KMS-11 (cell line): ENCODE results near the gene IMMP2L.

Source experiments
- H2AFZ ChIP-seq: fragments of 200-600 bp; sonication (generic); 2 replicates; pipeline ENCODE4 v1.6.1; 2016; ENCODE audit warnings: antibody characterized with exemption, mixed run types, low read depth
- H3K27ac ChIP-seq: fragments of 200-600 bp; sonication (generic); 2 replicates; pipeline ENCODE4 v1.6.1; 2016; ENCODE audit warnings: mild to moderate bottlenecking, mixed run types
- H3K27me3 ChIP-seq: fragments of 200-600 bp; sonication (generic); 2 replicates; pipeline ENCODE4 v1.6.1; 2017; ENCODE audit warnings: mild to moderate bottlenecking, low read depth, mixed run types, moderate library complexity; ENCODE audit not compliant: insufficient read depth
- H3K36me3 ChIP-seq: fragments of 200-600 bp; sonication (generic); 2 replicates; pipeline ENCODE4 v1.6.1; 2017; ENCODE audit warnings: mild to moderate bottlenecking, mixed run types; ENCODE audit not compliant: insufficient read depth
- H3K4me1 ChIP-seq: fragments of 200-600 bp; sonication (generic); 2 replicates; pipeline ENCODE4 v1.6.1; 2016; ENCODE audit warnings: mild to moderate bottlenecking, low read depth, mixed run types; ENCODE audit not compliant: poor library complexity, severe bottlenecking
- H3K4me2 ChIP-seq: fragments of 200-600 bp; sonication (generic); 2 replicates; pipeline ENCODE4 v1.7.0; 2016; ENCODE audit warnings: mild to moderate bottlenecking, mixed run types
- H3K4me3 ChIP-seq: fragments of 200-600 bp; sonication (generic); IDR thresholded peaks from 2 replicates; pipeline ENCODE4 v1.6.1; 2017; ENCODE audit warnings: low read depth, low read length, mixed read lengths; ENCODE audit not compliant: insufficient read depth
- H3K79me2 ChIP-seq: fragments of 200-600 bp; sonication (generic); 2 replicates; pipeline ENCODE4 v1.6.1; 2016; ENCODE audit warnings: low read depth, mixed run types; ENCODE audit not compliant: insufficient read depth
- H3K9ac ChIP-seq: fragments of 200-600 bp; sonication (generic); 2 replicates; pipeline ENCODE4 v1.6.1; 2016; ENCODE audit warnings: mild to moderate bottlenecking, mixed run types
- H4K20me1 ChIP-seq: fragments of 200-600 bp; sonication (generic); 2 replicates; pipeline ENCODE4 v1.6.1; 2016; ENCODE audit warnings: mild to moderate bottlenecking, mixed run types; ENCODE audit not compliant: insufficient read depth
- CTCF ChIP-seq: fragments of 200-600 bp; sonication (generic); conservative IDR thresholded peaks from 2 replicates; pipeline ENCODE4 v1.6.1; 2017; ENCODE audit warnings: low read depth, mild to moderate bottlenecking, antibody characterized with exemption, low read length, moderate library complexity, mixed read lengths

IMMP2L gene

DNA sequence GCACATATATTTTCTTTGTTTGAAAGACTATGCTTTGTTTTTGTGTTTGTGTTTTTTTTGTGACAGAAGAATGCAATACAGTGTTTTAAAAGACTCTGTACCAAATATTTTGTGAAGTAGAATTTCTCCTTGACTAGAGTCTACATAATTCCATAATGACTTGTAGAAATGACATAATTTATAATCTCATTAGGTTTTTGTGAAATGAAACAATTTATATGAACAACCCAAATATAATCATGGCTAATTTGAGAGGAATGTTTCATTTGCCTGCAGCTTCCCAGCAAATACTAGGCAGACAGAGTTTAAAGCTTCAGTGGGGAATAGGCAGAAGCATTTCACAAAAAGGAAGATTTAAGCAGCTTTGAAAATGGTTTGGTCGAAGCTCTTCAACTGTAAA is 686.9 kb downstream of the IMMP2L start:
- no peak overlapping the region for H3K27ac ChIP-seq
- H3K79me2 ChIP-seq = no peaks in the 10 kb centered on the region
- no peaks in the 10 kb centered on the region for H3K4me1 ChIP-seq
- no peaks in the 10 kb centered on the region for H3K36me3 ChIP-seq
- no peaks in the 10 kb centered on the region for H3K27me3 ChIP-seq
- no peak overlapping the region for H3K9ac ChIP-seq
- H3K4me2 ChIP-seq = no peak overlapping the region
- TF ChIP-seq CTCF = no peak
- H3K4me3 ChIP-seq = no peak overlapping the region
- H2AFZ ChIP-seq = no peak overlapping the region
- no peaks in the 10 kb centered on the region for H4K20me1 ChIP-seq

DNA sequence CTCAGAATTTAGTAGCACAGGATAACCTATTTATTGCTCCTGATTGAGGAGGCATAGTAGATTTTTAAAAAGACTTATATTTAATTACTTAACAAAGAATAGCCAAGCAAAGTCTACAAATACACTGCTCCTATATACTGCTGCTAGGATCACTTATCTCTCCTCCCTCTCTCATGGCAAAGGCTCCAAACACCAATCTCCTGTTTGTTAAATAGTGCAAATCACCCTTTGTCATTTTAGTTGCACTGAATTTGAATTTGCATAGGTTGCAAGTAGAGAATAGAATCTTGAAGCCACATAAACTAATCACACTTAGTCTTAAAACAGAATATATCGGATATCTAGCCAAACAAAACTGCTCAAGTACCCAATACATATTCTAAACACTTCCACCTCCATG is 690.4 kb downstream of the IMMP2L start:
- H3K27ac ChIP-seq = no peak overlapping the region
- no peak overlapping the region for H3K4me2 ChIP-seq
- H4K20me1 ChIP-seq = no peaks in the 10 kb centered on the region
- no peaks in the 10 kb centered on the region for H3K79me2 ChIP-seq
- no peaks in the 10 kb centered on the region for H3K36me3 ChIP-seq
- H3K9ac ChIP-seq = no peak overlapping the region
- no peaks in the 10 kb centered on the region for H3K27me3 ChIP-seq
- no peak overlapping the region for H3K4me3 ChIP-seq
- no peaks in the 10 kb centered on the region for H3K4me1 ChIP-seq
- H2AFZ ChIP-seq = no peak overlapping the region
- no peak for TF ChIP-seq CTCF

DNA sequence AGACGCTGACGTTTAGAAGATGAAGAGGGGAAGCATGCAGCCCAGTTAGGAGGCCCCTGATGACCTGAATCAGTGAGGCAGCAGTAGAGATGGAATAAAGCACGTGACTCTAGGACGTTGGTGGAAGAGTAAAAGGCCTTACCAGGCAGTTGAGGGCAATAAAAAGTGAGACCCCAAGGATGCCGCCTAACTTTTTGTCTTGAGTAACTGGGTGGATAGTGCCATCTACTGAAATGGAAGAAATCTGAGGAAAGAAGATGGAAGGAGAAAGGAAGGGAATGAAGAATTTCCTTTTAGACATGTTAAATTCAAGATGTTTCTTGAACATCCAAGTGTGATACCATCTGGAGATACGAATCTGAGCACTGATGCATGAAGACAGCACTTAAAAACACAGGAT is 691.4 kb downstream of the IMMP2L start:
- TF ChIP-seq CTCF = no peak
- no peak overlapping the region for H2AFZ ChIP-seq
- H3K79me2 ChIP-seq = no peaks in the 10 kb centered on the region
- H4K20me1 ChIP-seq = no peaks in the 10 kb centered on the region
- H3K9ac ChIP-seq = no peak overlapping the region
- H3K4me2 ChIP-seq = no peak overlapping the region
- H3K4me1 ChIP-seq = no peaks in the 10 kb centered on the region
- H3K27ac ChIP-seq = no peak overlapping the region
- no peaks in the 10 kb centered on the region for H3K27me3 ChIP-seq
- no peaks in the 10 kb centered on the region for H3K36me3 ChIP-seq
- no peak overlapping the region for H3K4me3 ChIP-seq

- H3K4me1 ChIP-seq = no peaks in the 10 kb centered on the region
- no peaks in the 10 kb centered on the region for H3K27me3 ChIP-seq
- no peak overlapping the region for H3K4me2 ChIP-seq
- H3K79me2 ChIP-seq = no peaks in the 10 kb centered on the region
- H3K9ac ChIP-seq = no peak overlapping the region
- no peak for TF ChIP-seq CTCF
- H3K36me3 ChIP-seq = no peaks in the 10 kb centered on the region
- no peaks in the 10 kb centered on the region for H4K20me1 ChIP-seq
- H3K4me3 ChIP-seq = no peak overlapping the region
- no peak overlapping the region for H3K27ac ChIP-seq
- H2AFZ ChIP-seq = no peak overlapping the region
Measured at GRCh38 chr7:110868458-110868857, 693.8 kb downstream of the IMMP2L start.

GRCh38 chr7:110867771-110868170 is 694.5 kb downstream of the IMMP2L start:
- Histone ChIP-seq H2AFZ (no peak overlapping the region), H4K20me1 (no peaks in the 10 kb centered on the region), H3K4me3 (no peak overlapping the region), H3K4me1 (no peaks in the 10 kb centered on the region), H3K27ac (no peak overlapping the region), H3K79me2 (no peaks in the 10 kb centered on the region), H3K36me3 (no peaks in the 10 kb centered on the region), H3K27me3 (no peaks in the 10 kb centered on the region), H3K9ac (no peak overlapping the region), H3K4me2 (no peak overlapping the region)
- TF ChIP-seq CTCF = no peak
